DND-41 (cell line): ENCODE data around the gene SOX6.

ENCODE experiments used
- ATAC-seq: fragments of 200-7000 bp; cut with Tn5 transposase; 3 replicates; pipeline ENCODE4 v1.9.1; 2021; ENCODE audit warnings: low read depth; ENCODE audit not compliant: insufficient read depth
- DNase-seq: peaks from one replicate; pipeline ENCODE4 v3.0.0-alpha.2; 2020
- H2AFZ ChIP-seq: 2 replicates; pipeline ENCODE4 v1.6.0; 2012; ENCODE audit warnings: low read depth, low read length
- H3K27ac ChIP-seq: 2 replicates; pipeline ENCODE4 v1.5.1; 2012; ENCODE audit warnings: low read length, inconsistent platforms
- H3K27me3 ChIP-seq: fragments of 200-600 bp; sonication (generic); 2 replicates; pipeline ENCODE4 v1.6.0; 2012; ENCODE audit warnings: low read length, mild to moderate bottlenecking, inconsistent platforms; ENCODE audit not compliant: insufficient read depth, poor library complexity
- H3K36me3 ChIP-seq: 2 replicates; pipeline ENCODE4 v1.5.1; 2012; ENCODE audit warnings: low read length, inconsistent platforms; ENCODE audit not compliant: insufficient read depth
- H3K4me1 ChIP-seq: 2 replicates; pipeline ENCODE4 v1.5.1; 2012; ENCODE audit warnings: mild to moderate bottlenecking, low read length; ENCODE audit not compliant: insufficient read depth
- H3K4me2 ChIP-seq: 2 replicates; pipeline ENCODE4 v1.6.0; 2012; ENCODE audit warnings: mild to moderate bottlenecking, moderate library complexity, low read length, inconsistent platforms; ENCODE audit not compliant: insufficient read depth
- H3K4me3 ChIP-seq, 2 experiments: fragments of 200-600 bp in 1 of 2; shearing (Covaris generic) in 1 of 2; 2 replicates each; pipeline ENCODE4 v1.5.1; 2012 to 2016; ENCODE audit warnings: inconsistent platforms in 2 of 2, low read length in 2 of 2, mild to moderate bottlenecking in 2 of 2, low read depth in 1 of 2, moderate library complexity in 1 of 2
- H3K79me2 ChIP-seq: 2 replicates; pipeline ENCODE4 v1.6.0; 2012; ENCODE audit warnings: low read length, inconsistent platforms; ENCODE audit not compliant: insufficient read depth
- H3K9ac ChIP-seq: 2 replicates; pipeline ENCODE4 v1.6.0; 2012; ENCODE audit warnings: low read depth, mild to moderate bottlenecking, inconsistent platforms, low read length, moderate library complexity
- H3K9me3 ChIP-seq: 2 replicates; pipeline ENCODE4 v1.5.1; 2012; ENCODE audit warnings: low read length, moderate library complexity, mild to moderate bottlenecking, inconsistent platforms; ENCODE audit not compliant: insufficient read depth, severe bottlenecking
- H4K20me1 ChIP-seq: 2 replicates; pipeline ENCODE4 v1.6.0; 2012; ENCODE audit warnings: low read length; ENCODE audit not compliant: insufficient read depth
- CTCF ChIP-seq: IDR thresholded peaks from 2 replicates; pipeline ENCODE4 v1.5.1; 2012; ENCODE audit warnings: borderline replicate concordance, low read length, moderate library complexity, mild to moderate bottlenecking; ENCODE audit not compliant: poor library complexity, severe bottlenecking; ENCODE audit errors: extremely low read depth
- EZH2 ChIP-seq: IDR thresholded peaks from 3 replicates; pipeline ENCODE4 v1.6.1; 2012; ENCODE audit warnings: borderline replicate concordance, low read depth, mild to moderate bottlenecking, moderate library complexity, low read length, inconsistent platforms; ENCODE audit not compliant: severe bottlenecking

Gene SOX6

DNA sequence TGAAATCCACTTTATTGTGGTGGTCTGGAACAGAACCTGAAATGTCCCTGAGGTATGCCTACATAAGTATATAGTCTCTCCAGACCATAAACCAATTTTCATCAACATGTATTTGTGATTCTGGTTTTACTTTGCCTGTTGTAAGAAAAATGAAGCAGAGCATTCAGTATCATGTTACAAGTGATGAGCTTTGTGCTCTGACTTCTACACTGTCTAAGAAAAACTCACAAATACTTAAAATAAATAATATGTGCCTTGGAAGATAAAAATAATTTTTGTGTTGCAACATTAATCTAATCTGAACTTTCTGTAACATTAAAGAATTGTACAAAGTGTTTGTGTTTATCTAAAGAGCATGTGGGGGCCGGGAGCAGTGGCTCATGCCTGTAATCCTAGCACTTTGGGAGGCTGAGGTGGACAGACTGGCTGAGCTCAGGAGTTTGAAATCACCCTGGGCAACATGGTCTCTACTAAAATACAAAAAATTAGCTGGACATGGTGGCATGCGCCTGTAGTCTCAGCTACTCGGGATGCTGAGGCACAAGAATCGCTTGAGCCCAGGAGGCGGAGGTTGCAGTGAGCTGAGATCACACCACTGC lies 219.5 kb downstream of the SOX6 start:
- Histone ChIP-seq H3K9me3 (no peaks in the 10 kb centered on the region), H3K79me2 (no peaks in the 10 kb centered on the region), H3K4me3 (no peak overlapping the region), H3K4me1 (no peaks in the 10 kb centered on the region), H3K27me3 (no peaks in the 10 kb centered on the region), H3K9ac (no peak overlapping the region), H3K4me2 (no peak overlapping the region), H2AFZ (no peak overlapping the region), H3K36me3 (no peaks in the 10 kb centered on the region), H3K27ac (no peak overlapping the region), H4K20me1 (no peaks in the 10 kb centered on the region)
- DNase-seq = no peak
- TF ChIP-seq EZH2 (no peak), CTCF (no peak)
- no peak for ATAC-seq

GRCh38 chr11:16133867-16134266 lies 222.5 kb downstream of the SOX6 start:
- Histone ChIP-seq H4K20me1 (no peaks in the 10 kb centered on the region), H2AFZ (no peak overlapping the region), H3K4me2 (no peak overlapping the region), H3K4me3 (no peak overlapping the region), H3K27ac (no peak overlapping the region), H3K79me2 (no peaks in the 10 kb centered on the region), H3K9me3 (no peaks in the 10 kb centered on the region), H3K27me3 (no peaks in the 10 kb centered on the region), H3K4me1 (no peaks in the 10 kb centered on the region), H3K36me3 (no peaks in the 10 kb centered on the region), H3K9ac (no peak overlapping the region)
- no peak for ATAC-seq
- DNase-seq = no peak
- TF ChIP-seq CTCF (no peak), EZH2 (no peak)

GRCh38 chr11:16127732-16128131 lies 228.6 kb downstream of the SOX6 start:
- Histone ChIP-seq H3K36me3 (no peaks in the 10 kb centered on the region), H4K20me1 (no peaks in the 10 kb centered on the region), H3K27me3 (no peaks in the 10 kb centered on the region), H3K4me3 (no peak overlapping the region), H3K27ac (no peak overlapping the region), H3K9ac (no peak overlapping the region), H2AFZ (no peak overlapping the region), H3K79me2 (no peaks in the 10 kb centered on the region), H3K4me2 (no peak overlapping the region), H3K9me3 (no peaks in the 10 kb centered on the region), H3K4me1 (no peaks in the 10 kb centered on the region)
- TF ChIP-seq CTCF = no peak
- no peak for TF ChIP-seq EZH2
- no peak for ATAC-seq
- no peak for DNase-seq

- H3K27me3 ChIP-seq = no peaks in the 10 kb centered on the region
- H3K9me3 ChIP-seq = no peaks in the 10 kb centered on the region
- H4K20me1 ChIP-seq = no peaks in the 10 kb centered on the region
- no peak overlapping the region for H2AFZ ChIP-seq
- H3K4me2 ChIP-seq = no peak overlapping the region
- no peak for TF ChIP-seq EZH2
- TF ChIP-seq CTCF = no peak
- H3K4me3 ChIP-seq = no peak overlapping the region
- H3K4me1 ChIP-seq = no peaks in the 10 kb centered on the region
- H3K27ac ChIP-seq = no peak overlapping the region
- ATAC-seq (no peak), DNase-seq (no peak)
- H3K36me3 ChIP-seq = no peaks in the 10 kb centered on the region
- H3K9ac ChIP-seq = no peak overlapping the region
- H3K79me2 ChIP-seq = no peaks in the 10 kb centered on the region
These were observed 230.0 kb downstream of the SOX6 start for GRCh38 chr11:16126362-16126761.
